CD4-positive, alpha-beta T cell treated with Interleukin-4 for 1 hour (primary cell): ENCODE measurements around the gene KCNS3.

Source experiments
- DNase-seq, 2 donors: peaks; one replicate each; pipeline ENCODE4 v3.0.0-alpha.2; 2020 to 2022

The KCNS3 gene

DNA sequence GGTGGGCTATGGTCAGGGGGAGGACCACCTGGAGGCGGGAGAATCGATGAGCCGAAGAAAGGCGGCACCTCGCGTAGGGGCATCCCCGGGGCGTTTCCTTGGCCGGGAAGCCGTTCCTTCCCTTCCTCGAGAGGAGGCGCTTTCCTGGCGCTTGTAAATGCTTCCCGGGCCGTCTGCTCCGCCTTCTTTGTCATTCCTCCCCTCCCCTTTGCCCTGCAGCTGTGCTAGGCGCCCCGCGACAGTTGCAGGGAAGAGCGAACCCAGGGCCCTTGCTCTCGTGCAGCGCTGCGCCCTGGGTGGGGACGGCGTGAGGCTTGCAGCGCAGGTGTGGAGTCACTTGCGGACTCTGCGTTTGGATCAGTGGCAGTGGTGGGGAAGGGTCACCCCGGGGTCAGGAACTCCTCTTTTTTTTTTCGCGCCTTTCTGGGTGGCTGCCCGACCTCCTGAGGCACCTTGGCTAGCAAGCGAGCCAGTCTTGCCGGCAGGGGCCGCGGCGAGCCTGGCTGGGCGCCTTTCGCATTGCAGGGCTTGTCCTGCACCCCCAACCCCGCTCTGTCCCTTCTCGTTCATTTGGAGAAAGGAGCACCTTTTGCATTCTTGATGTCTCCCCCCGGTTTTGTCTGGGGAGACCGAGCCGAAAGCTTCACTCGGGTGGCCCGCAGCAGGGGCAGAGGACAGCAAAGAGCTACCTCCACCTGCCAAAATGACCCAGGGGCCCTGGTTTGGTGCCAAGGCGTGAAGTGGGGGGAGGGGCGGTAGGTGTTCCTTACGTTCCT, 858 bp downstream of the KCNS3 start:
- no peak for DNase-seq

DNA sequence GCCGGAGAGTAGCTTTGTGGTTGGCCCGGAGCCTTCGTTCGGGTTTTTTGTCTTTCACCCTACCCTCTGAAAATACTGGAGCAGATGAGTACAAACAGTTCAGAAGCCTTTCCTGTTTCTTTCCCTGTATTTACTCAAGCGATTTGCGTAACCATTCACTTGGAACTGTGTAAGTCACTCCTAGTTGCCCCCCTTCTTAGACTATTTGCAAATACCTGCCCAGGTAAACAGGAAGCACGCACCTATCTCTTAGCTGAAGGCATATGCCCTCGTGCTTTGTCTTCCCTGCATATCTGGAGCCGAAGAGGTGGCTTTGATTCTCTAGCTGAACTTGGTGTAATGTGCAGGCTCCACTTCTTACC, 1.4 kb downstream of the KCNS3 start:
- no peak for DNase-seq

- no peak for DNase-seq
Observed at GRCh38 chr2:17892770-17893534, 14.5 kb downstream of the KCNS3 start.

DNA sequence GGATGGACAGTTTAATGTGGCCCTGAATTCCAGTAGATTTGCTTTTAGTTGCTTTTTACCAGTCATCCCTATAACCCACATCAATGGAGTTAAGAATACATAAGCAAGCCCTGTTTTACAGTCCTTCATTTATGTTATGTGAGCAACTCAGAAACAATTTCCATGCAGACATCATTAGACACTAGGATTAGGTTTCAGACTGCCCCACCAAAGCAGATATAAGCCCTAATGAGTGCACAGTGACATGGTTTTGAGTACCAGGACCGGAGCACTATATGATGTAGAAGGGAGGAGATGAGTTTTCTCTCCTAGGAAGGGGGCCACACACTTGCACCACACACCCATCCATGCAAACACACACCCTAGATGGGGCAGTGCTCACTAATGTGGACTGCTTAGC, 15.5 kb downstream of the KCNS3 start:
- DNase-seq, result no peak

DNA sequence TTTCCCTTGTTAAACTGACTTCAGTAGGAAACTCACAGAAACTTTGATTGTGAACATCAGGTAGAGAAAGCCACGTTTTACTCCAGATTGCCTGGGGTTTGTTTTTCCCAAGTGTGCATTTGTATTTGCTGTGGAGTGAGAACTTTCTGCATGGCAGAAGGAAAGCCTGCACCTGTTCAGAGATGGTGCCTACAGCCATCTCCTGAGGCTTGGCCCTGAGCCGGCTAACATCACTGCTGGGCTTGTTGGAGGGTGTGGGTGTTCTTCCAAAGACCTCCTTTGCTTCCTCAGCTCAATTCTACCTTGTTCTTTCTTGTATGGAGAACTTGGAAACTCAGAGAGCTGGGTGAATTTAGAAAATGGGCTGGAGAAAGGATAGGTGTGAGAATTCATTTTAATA, 16.1 kb downstream of the KCNS3 start:
- no peak for DNase-seq

- no peak for DNase-seq
Observed at GRCh38 chr2:17899871-17900270, 21.4 kb downstream of the KCNS3 start.

- no peak for DNase-seq
Observed at GRCh38 chr2:17901246-17901645, 22.8 kb downstream of the KCNS3 start.

DNA sequence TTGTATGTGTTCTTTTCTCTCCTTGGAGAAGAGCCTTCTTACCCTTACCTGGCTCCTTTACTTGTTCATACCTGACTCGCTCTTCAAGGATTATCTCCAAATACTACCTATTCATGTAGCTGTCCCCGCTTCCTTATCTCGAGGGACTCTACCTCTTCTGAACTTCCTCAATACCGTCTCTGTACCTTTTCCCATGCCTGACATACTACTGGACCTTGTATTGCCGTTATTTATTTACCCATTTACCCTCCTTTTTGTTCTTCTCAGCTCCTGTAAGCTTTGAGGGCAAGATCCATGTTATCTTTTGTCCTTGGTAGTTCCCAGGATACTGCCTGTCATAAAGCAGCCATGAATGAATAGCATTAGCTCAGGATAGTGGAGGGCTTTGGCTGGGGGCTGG, 32.5 kb downstream of the KCNS3 start:
- no peak for DNase-seq

- no peak for DNase-seq
Observed at GRCh38 chr2:17911491-17912260, 33.2 kb downstream of the KCNS3 start.

- peak in 1 of 2 donors; percentile 13 for DNase-seq
Observed at GRCh38 chr2:17912266-17912691, 33.8 kb downstream of the KCNS3 start.

DNA sequence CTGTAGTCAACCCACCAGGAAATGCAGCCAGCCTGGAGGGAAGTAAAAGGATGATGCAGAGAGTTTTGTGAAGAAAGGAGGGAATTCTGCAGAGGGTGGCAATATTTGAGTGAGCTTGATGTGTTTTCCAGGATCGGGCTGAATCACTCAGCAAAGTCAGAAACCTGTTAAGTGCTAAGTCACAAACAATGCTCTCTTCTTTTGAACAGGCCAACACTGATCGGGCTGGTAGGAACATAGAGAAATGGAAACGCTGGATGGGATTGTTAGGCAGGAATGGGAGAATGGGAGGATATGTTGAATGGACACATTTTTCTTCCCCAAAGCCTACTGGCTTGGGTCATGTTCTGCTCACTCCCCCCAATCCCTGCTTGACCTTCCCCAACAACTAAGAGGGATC, 36.6 kb downstream of the KCNS3 start:
- no peak for DNase-seq

GRCh38 chr2:17915811-17916518, 37.5 kb downstream of the KCNS3 start:
- no peak for DNase-seq

DNA sequence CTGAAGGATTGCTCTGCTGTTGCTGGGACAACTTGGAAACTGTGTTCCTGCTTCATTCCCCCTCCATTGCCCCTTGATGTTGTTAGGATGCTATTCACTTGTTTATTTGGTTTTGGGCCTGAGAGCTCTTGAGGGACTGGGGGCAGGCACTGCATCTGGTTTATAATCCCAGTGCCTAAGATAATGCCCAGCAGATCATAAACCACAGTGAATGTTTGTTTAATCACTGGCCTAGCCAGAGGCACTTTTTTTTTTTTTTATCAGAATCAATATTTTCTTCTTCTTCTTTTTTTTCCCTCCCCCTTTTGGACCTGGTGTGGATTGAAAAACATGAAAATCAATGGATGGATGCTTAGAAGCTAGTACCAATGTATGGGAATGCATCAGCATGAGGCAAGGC, 38.1 kb downstream of the KCNS3 start:
- no peak for DNase-seq

- DNase-seq, result no peak
Observed at GRCh38 chr2:17918789-17919188, 40.3 kb downstream of the KCNS3 start.

- no peak for DNase-seq
Observed at GRCh38 chr2:17930773-17931172, 52.3 kb downstream of the KCNS3 start.

GRCh38 chr2:17933256-17933655, 54.8 kb downstream of the KCNS3 start:
- DNase-seq, result no peak

- DNase-seq, result no peak
Observed at GRCh38 chr2:17934721-17935120, 56.3 kb downstream of the KCNS3 start.

DNA sequence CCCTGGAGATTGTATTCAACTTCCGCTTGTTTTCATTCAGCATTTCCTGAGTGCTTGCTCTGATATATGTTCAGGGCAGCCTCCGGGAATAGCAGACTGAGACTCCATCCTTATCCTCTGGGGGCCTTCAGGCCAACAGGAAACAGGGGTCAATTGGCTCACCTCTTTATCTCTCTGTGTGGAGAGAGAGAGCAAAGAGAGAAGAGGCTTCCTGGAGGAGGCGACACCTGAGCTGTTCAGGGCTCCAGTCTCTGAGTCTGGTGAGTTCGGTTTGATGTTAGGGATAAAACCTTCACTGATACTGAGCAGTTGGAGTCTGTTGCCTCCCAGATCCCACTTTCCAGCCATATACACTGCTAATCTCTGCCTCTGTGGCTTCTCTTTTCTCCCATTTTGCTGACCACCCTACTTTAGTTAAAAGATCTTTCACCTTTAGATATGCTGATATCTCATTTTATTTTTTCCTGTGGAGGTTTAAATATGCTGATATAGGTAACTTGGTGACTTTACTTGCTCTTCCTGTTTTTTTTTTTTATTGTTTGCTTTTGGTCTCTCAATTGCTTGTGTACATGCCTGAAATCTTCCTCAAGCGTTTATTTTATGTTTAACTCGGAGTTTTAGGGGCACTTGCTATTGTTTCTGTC, 56.9 kb downstream of the KCNS3 start:
- no peak for DNase-seq

GRCh38 chr2:17936599-17936998, 58.1 kb downstream of the KCNS3 start:
- DNase-seq, result no peak

DNA sequence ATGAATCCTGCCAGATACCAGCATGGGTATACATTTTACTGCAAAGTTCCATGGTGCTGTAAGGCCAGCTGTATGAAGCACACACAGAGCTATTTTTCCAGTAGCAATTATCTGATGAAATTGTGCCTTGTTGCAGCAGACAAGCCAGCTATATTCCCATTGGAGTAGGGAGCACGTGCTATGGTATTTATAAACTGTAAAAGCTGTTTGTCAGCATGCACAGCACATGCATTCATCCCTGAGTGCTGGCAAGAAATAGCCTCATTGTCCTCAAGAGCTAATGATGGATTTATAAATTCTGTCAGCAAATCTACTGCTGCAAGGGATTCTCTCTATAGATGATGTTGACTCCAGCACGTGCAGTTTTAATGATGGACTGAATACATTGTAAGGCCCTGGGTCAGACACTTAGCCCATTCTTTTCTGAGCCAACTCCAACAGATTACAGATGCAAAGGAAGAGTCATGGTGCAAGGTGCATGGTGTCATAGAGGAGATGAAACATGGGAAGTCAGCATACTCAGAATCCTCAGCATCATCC, 61.7 kb downstream of the KCNS3 start:
- no peak for DNase-seq

DNA sequence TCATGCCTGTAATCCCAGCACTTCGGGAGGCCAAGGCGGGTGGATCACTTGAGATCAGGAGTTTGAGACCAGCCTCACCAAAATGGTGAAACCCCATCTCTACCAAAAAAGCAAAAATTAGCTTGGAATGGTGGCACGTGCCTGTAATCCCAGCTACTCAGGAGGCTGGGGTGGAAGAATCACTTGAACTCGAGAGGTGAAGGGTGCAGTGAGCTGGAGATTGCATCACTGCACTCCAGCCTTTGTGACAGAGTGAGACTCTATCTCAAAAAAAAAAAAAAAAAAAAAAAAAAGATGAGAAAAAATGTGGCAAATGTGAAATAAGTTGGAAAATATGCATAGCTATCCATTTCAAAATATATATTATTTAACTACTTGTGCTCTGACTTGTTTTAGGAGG, 65.0 kb downstream of the KCNS3 start:
- DNase-seq, result no peak

DNA sequence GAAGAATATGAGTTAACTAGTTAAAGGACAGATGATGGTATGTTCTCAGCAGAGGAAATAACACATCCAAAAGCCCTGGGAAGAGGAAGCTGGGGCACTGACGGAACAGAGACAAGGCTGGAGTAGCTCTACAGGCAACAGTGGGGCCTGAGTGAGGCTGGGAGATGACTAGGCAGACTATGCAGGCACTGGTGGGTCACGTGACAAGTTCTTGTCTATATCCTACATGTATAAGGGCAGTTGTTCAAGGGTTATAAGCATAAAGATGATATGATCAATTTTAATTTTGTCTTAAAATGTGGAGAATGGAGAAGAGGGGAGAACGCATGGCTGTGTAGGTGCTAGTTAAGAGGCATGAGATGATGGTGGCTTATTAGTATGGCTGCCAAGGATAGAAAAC, 68.6 kb downstream of the KCNS3 start:
- no peak for DNase-seq
